BJ (cell line): Measurements from ENCODE around the gene SLC2A9. TPM values are rescaled to one million over a fixed set of nuclear protein-coding genes. Genes with fewer than 3 reads are reported as not detected.

ENCODE experiments used
- CTCF ChIA-PET: fragments of 350-600 bp; formaldehyde crosslinking; extraction: SDS; loops from one replicate; lab custom pipeline; 2021; ENCODE audit warnings: antibody characterized with exemption, inconsistent platforms; lab: Yijun Ruan, JAX
- POLR2A ChIA-PET: fragments of 300-600 bp; sonication (Branson Sonifier 250); formaldehyde crosslinking; extraction: SDS; loops from one replicate; lab custom pipeline; 2021; ENCODE audit warnings: antibody characterized with exemption; lab: Charles Lee
- DNase-seq: peaks from one replicate; pipeline ENCODE4 v3.0.0-alpha.2; 2011; ENCODE audit warnings: low read depth
- H3K27me3 ChIP-seq: 2 replicates; pipeline ENCODE4 v1.6.0; 2011; ENCODE audit warnings: low read length; ENCODE audit not compliant: control insufficient read depth, insufficient read depth
- H3K36me3 ChIP-seq: 2 replicates; pipeline ENCODE4 v1.5.1; 2011; ENCODE audit warnings: low read length; ENCODE audit not compliant: control insufficient read depth, insufficient read depth
- H3K4me3 ChIP-seq: 2 replicates; pipeline ENCODE4 v1.5.1; 2011; ENCODE audit warnings: low read depth, mild to moderate bottlenecking, control low read depth, low read length
- polyA plus RNA-seq: library from polyadenylated mRNA; depleted of rRNA; stranded (reverse); fragments of >200 nt; gene quantifications from 2 replicates; pipeline ENCODE4 v1.2.3, GENCODE V29; 2011
- TF ChIP-seq, protein P1 (sequence below): IDR thresholded peaks from 2 replicates; pipeline ENCODE4 v1.5.1; 2011; ENCODE audit warnings: low read depth, mild to moderate bottlenecking, control low read depth, inconsistent platforms, low read length, moderate library complexity; ENCODE audit not compliant: insufficient read depth

SLC2A9 gene
- polyA plus RNA-seq, 1 experiment: 6.4 TPM

DNA sequence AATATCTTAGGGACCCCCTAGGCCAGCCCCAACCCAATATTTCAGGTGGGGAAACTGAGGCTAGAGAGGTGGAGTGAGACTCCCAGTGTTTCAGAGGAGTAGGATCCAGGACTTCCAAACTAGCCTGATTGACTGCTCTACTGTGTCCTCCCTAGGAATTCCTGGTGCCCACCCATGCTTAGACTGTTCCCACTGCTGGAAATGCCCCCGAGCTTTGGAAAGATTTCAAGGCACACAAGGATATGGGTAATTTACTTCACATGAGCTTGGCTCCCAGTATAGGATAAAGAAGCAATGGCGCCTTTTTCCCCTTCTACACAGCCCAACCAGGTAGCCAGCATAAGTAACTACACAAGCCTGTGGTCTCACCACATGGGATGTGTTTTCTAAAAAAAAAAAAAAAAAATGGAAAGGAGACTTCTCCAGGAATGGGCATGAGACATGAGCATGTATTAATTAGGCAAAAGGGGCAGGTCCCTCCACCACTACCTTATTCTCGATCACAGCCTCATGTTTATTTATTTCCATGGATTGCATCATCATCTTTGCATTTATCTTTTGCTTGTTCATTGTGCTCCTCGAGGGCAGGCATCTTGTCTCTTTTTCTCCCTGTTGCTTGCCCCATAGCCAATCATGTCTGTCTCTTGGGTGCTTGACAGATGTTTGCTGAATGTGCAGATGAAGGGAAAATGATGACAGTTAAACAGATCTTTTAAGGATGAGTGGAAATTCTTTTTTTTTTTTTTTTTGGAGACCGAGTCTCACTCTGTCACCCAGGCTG, 173.1 kb downstream of the SLC2A9 start:
- TF ChIP-seq, protein P1, sequence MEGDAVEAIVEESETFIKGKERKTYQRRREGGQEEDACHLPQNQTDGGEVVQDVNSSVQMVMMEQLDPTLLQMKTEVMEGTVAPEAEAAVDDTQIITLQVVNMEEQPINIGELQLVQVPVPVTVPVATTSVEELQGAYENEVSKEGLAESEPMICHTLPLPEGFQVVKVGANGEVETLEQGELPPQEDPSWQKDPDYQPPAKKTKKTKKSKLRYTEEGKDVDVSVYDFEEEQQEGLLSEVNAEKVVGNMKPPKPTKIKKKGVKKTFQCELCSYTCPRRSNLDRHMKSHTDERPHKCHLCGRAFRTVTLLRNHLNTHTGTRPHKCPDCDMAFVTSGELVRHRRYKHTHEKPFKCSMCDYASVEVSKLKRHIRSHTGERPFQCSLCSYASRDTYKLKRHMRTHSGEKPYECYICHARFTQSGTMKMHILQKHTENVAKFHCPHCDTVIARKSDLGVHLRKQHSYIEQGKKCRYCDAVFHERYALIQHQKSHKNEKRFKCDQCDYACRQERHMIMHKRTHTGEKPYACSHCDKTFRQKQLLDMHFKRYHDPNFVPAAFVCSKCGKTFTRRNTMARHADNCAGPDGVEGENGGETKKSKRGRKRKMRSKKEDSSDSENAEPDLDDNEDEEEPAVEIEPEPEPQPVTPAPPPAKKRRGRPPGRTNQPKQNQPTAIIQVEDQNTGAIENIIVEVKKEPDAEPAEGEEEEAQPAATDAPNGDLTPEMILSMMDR: no peak
- DNase-seq: no peak
- CTCF ChIA-PET: no interaction called here
- Histone ChIP-seq H3K36me3 (no peaks in the 10 kb centered on the region), H3K4me3 (no peak overlapping the region), H3K27me3 (no peaks in the 10 kb centered on the region)
- POLR2A ChIA-PET: no interaction called here

DNA sequence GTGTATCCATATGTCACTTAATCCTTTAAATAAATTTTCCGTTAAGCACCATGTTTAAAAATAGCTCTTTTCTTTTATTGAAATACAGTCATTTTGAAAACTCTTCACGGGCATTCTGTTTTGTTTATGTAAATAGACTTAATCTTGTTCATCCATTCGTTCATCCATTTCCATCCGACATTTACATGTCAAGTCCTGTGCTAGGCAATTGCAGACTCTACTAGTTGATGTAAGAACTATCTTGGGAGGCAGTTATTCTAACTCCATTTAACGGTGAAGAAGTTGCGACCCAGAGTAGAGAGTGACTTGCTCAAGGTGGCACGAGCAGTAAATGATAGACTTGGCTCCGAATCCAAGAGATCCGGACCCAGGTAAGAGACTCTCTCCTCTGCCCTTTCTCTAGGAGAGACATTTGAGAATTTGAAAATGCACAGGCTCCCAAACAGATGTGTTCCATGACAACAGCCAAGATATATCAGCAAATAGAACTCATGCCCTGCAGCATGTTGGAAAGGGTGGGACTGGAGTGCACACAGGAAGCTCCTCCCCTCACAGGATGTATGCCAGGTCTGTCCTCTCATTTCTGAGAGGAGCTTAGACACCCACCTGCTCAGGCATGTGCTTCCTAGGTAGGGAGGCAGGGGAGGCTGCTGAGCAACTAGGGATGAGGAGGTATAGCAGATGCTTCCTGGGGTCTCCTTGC, 175.4 kb downstream of the SLC2A9 start:
- CTCF ChIA-PET: no interaction called here
- no peaks in the 10 kb centered on the region for H3K27me3 ChIP-seq
- no peaks in the 10 kb centered on the region for H3K36me3 ChIP-seq
- POLR2A ChIA-PET: no interaction called here
- no peak for DNase-seq
- no peak overlapping the region for H3K4me3 ChIP-seq
- TF ChIP-seq, protein P1: no peak

- TF ChIP-seq, protein P1: no peak
- Histone ChIP-seq H3K36me3 (no peaks in the 10 kb centered on the region), H3K4me3 (no peak overlapping the region), H3K27me3 (no peaks in the 10 kb centered on the region)
- DNase-seq: no peak
- CTCF ChIA-PET: no interaction called here
- POLR2A ChIA-PET: no interaction called here
Measured at GRCh38 chr4:9841072-9841471, 180.2 kb downstream of the SLC2A9 start.

GRCh38 chr4:9835430-9835829, 185.9 kb downstream of the SLC2A9 start:
- TF ChIP-seq, protein P1: no peak
- CTCF ChIA-PET: no interaction called here
- Histone ChIP-seq H3K4me3 (no peak overlapping the region), H3K27me3 (no peaks in the 10 kb centered on the region), H3K36me3 (no peaks in the 10 kb centered on the region)
- no peak for DNase-seq
- POLR2A ChIA-PET: no interaction called here

DNA sequence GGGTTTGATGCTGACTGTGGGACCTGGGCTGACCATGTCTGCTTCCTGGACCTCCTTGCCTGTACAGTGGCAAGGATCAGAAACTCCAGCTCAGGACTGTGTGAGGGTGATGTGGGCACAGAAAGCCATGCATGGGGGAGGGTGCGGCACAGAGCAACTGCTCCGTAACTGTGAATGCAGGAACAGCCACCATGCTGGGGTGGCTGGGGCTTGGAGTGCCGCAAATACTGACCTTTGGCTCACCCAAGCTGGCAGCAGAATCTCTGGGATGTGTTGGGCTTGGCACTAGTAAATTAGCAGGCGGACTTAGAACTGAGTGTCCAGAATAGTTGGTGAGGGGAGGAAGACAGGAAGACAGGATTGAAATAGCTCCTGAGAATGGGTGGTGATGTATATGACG, 187.9 kb downstream of the SLC2A9 start:
- TF ChIP-seq, protein P1: no peak
- Histone ChIP-seq H3K27me3 (no peaks in the 10 kb centered on the region), H3K4me3 (no peak overlapping the region), H3K36me3 (no peaks in the 10 kb centered on the region)
- ChIA-PET POLR2A (no interaction called here), CTCF (no interaction called here)
- no peak for DNase-seq
